CD4-positive, alpha-beta T cell (primary cell): ENCODE measurements around the gene DUSP22. TPM values are rescaled to one million over a fixed set of nuclear protein-coding genes. Genes with fewer than 3 reads are reported as not detected.
A peak's percentile ranks its signal among the peaks of the same experiment; 100 is the strongest.

Experiments used
- ATAC-seq: fragments of 200-7000 bp; cut with Tn5 transposase; one replicate; pipeline ENCODE4 v1.10.0; 2022; ENCODE audit warnings: mild to moderate bottlenecking; ENCODE audit not compliant: poor library complexity
- CTCF ChIA-PET: fragments of 350-600 bp; sonication (Branson Sonifier 250); formaldehyde crosslinking; loops from one replicate; lab custom pipeline; 2021; ENCODE audit warnings: antibody characterized with exemption, inconsistent platforms; lab: Charles Lee
- POLR2A ChIA-PET: fragments of 350-600 bp; sonication (Branson Sonifier 250); formaldehyde crosslinking; loops from one replicate; lab custom pipeline; 2021; ENCODE audit warnings: antibody characterized with exemption, inconsistent platforms; lab: Charles Lee
- DNase-seq, 14 experiments: peaks; one replicate each; pipeline ENCODE4 v3.0.0-alpha.2; 2013 to 2020; ENCODE audit warnings: mixed read lengths in 2 of 14
- H3K27ac ChIP-seq, 2 donors: one replicate each; pipeline versions ENCODE4 v1.5.1 to v1.7.0; 2013; ENCODE audit warnings: low read length in 2 of 2, low read depth in 1 of 2, mild to moderate bottlenecking in 1 of 2
- H3K27me3 ChIP-seq, 2 experiments: 1 replicate in 1 of 2; 2 replicates in 1 of 2; pipeline versions ENCODE4 v1.6.1 to v1.7.0; 2013; ENCODE audit warnings: low read length in 2 of 2, control low read depth in 1 of 2, mild to moderate bottlenecking in 1 of 2, moderate library complexity in 1 of 2; ENCODE audit not compliant: insufficient read depth in 2 of 2, control insufficient read depth in 1 of 2
- H3K36me3 ChIP-seq: one replicate; pipeline ENCODE4 v1.6.1; 2013; ENCODE audit warnings: low read length, control low read depth; ENCODE audit not compliant: insufficient read depth
- H3K4me1 ChIP-seq: one replicate; pipeline ENCODE4 v1.6.1; 2013; ENCODE audit warnings: low read length, control low read depth; ENCODE audit not compliant: insufficient read depth
- H3K4me3 ChIP-seq: one replicate; pipeline ENCODE4 v1.5.1; 2013; ENCODE audit warnings: mild to moderate bottlenecking, low read length, moderate library complexity
- H3K9me3 ChIP-seq, 2 experiments: 1 replicate in 1 of 2; 2 replicates in 1 of 2; pipeline versions ENCODE4 v1.6.1 to v1.7.0; 2013; ENCODE audit warnings: low read length in 2 of 2, mild to moderate bottlenecking in 2 of 2, control low read depth in 1 of 2, moderate library complexity in 1 of 2; ENCODE audit not compliant: control insufficient read depth in 1 of 2, insufficient read depth in 1 of 2
- H3K27ac Mint-ChIP-seq: one replicate; pipeline ENCODE4 v1.8.0; 2020; ENCODE audit warnings: mixed read lengths
- H3K27me3 Mint-ChIP-seq: one replicate; pipeline ENCODE4 v1.8.0; 2021; ENCODE audit warnings: mixed read lengths
- H3K36me3 Mint-ChIP-seq: one replicate; pipeline ENCODE4 v1.8.0; 2021; ENCODE audit warnings: low read depth, mixed read lengths
- H3K4me1 Mint-ChIP-seq: one replicate; pipeline ENCODE4 v1.8.0; 2021; ENCODE audit warnings: low read depth, mixed read lengths
- H3K4me3 Mint-ChIP-seq: one replicate; pipeline ENCODE4 v1.8.0; 2020; ENCODE audit warnings: mild to moderate bottlenecking, mixed read lengths
- H3K9me3 Mint-ChIP-seq: one replicate; pipeline ENCODE4 v1.8.0; 2020; ENCODE audit warnings: mixed read lengths
- intact Hi-C, 2 experiments: fragments of 100-400 bp; cut with DNase I in 1 of 2; cut with micrococcal nuclease in 1 of 2; formaldehyde crosslinking; loops; one replicate each; pipeline versions ENCODE4 v1.15.1 to v1.9.0; 2023 to 2025; cut with DNase I, micrococcal nuclease
- total RNA-seq, 174 experiments: library from RNA in 2 of 174; stranded (reverse) in 2 of 174; gene quantifications; one replicate each; pipeline ENCODE4 v1.2.3 and lab custom pipeline; 2021 to 2026
- TF ChIP-seq, protein P1 (sequence below): fragments of 200-600 bp; IDR thresholded peaks from one replicate; pipeline ENCODE4 v1.8.0; 2022; ENCODE audit warnings: antibody characterized with exemption, mild to moderate bottlenecking

Gene DUSP22
- total RNA-seq, 2 experiments from 2014 or later, result 25.4 to 26.3 TPM

- peaks cover 29% of the 10 kb centered on the region for H3K27me3 Mint-ChIP-seq
Measured at GRCh38 chr6:385614-386013, 93.3 kb downstream of the DUSP22 start.

GRCh38 chr6:386688-387266 is 94.5 kb downstream of the DUSP22 start:
- H3K27me3 ChIP-seq, result no peaks in the 10 kb centered on the region
- CTCF ChIA-PET, result no interaction called here
- TF ChIP-seq, protein P1, sequence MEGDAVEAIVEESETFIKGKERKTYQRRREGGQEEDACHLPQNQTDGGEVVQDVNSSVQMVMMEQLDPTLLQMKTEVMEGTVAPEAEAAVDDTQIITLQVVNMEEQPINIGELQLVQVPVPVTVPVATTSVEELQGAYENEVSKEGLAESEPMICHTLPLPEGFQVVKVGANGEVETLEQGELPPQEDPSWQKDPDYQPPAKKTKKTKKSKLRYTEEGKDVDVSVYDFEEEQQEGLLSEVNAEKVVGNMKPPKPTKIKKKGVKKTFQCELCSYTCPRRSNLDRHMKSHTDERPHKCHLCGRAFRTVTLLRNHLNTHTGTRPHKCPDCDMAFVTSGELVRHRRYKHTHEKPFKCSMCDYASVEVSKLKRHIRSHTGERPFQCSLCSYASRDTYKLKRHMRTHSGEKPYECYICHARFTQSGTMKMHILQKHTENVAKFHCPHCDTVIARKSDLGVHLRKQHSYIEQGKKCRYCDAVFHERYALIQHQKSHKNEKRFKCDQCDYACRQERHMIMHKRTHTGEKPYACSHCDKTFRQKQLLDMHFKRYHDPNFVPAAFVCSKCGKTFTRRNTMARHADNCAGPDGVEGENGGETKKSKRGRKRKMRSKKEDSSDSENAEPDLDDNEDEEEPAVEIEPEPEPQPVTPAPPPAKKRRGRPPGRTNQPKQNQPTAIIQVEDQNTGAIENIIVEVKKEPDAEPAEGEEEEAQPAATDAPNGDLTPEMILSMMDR, result no peak

More at GRCh38 chr6:385614-386013, 93.3 kb downstream of the DUSP22 start:
- TF ChIP-seq, protein P1, result no peak
- ATAC-seq (no peak), DNase-seq (no peak)
- H3K27ac ChIP-seq, result no peak overlapping the region
- no peak overlapping the region for H3K4me3 ChIP-seq
- H3K27ac Mint-ChIP-seq, result no peak overlapping the region
- no peaks in the 10 kb centered on the region for H3K9me3 Mint-ChIP-seq
- peaks cover 5% of the 10 kb centered on the region for H3K4me1 ChIP-seq
- no peaks in the 10 kb centered on the region for H3K36me3 Mint-ChIP-seq
- H3K4me3 Mint-ChIP-seq, result no peak overlapping the region
- H3K36me3 ChIP-seq, result no peaks in the 10 kb centered on the region
- no peaks in the 10 kb centered on the region for H3K27me3 ChIP-seq
- ChIA-PET CTCF (no interaction called here), POLR2A (no interaction called here)
- intact Hi-C loops, result loop anchor here in 1 of 2 experiments (5.0 to 10.0 kb wide), 2 partner anchors 209 to 1012 kb away; no protein-coding TSS in a partner anchor
- peaks cover 0 to 10% of the 10 kb centered on the region in 2 experiments for H3K9me3 ChIP-seq
- peaks cover 16% of the 10 kb centered on the region for H3K4me1 Mint-ChIP-seq

GRCh38 chr6:387293-387741 is 95.0 kb downstream of the DUSP22 start:
- POLR2A ChIA-PET, result no interaction called here
- Histone ChIP-seq H3K4me3 (no peak overlapping the region), H3K9me3 (peaks cover 0 to under 1% of the 10 kb centered on the region in 2 experiments), H3K4me1 (peaks cover 19% of the 10 kb centered on the region), H3K27ac (no peak overlapping the region), H3K36me3 (no peaks in the 10 kb centered on the region), H3K27me3 (no peaks in the 10 kb centered on the region)
- Mint-ChIP-seq H3K27me3 (peaks cover 13% of the 10 kb centered on the region), H3K4me1 (peaks cover 21% of the 10 kb centered on the region), H3K9me3 (no peaks in the 10 kb centered on the region), H3K4me3 (no peak overlapping the region), H3K36me3 (peaks cover 4% of the 10 kb centered on the region), H3K27ac (no peak overlapping the region)
- DNase-seq, result peak in 1 of 14 experiments; percentile 27
- intact Hi-C loops, result loop anchor here in 1 of 2 experiments (5.0 to 10.0 kb wide), 2 partner anchors 207 to 1010 kb away; no protein-coding TSS in a partner anchor
- TF ChIP-seq, protein P1, result no peak
- CTCF ChIA-PET, result no interaction called here
- ATAC-seq, result no peak

More at GRCh38 chr6:386688-387266, 94.5 kb downstream of the DUSP22 start:
- Histone ChIP-seq H3K36me3 (no peaks in the 10 kb centered on the region), H3K4me3 (no peak overlapping the region), H3K4me1 (peaks cover 14% of the 10 kb centered on the region), H3K27ac (no peak overlapping the region), H3K9me3 (peaks cover 0 to 5% of the 10 kb centered on the region in 2 experiments)
- no peak for DNase-seq
- Mint-ChIP-seq H3K27me3 (peaks cover 18% of the 10 kb centered on the region), H3K4me3 (no peak overlapping the region), H3K4me1 (peaks cover 21% of the 10 kb centered on the region), H3K9me3 (no peaks in the 10 kb centered on the region), H3K27ac (no peak overlapping the region), H3K36me3 (peaks cover 3% of the 10 kb centered on the region)
- POLR2A ChIA-PET, result no interaction called here
- ATAC-seq, result no peak
- intact Hi-C loops, result loop anchor here in 1 of 2 experiments (5.0 to 10.0 kb wide), 2 partner anchors 208 to 1011 kb away; no protein-coding TSS in a partner anchor
